NCI-H2227 treated with DMSO at 0.1 percent for 48 hours (cell line): ENCODE data around the gene CSMD2.
A peak's percentile ranks its signal among the peaks of the same experiment; 100 is the strongest.

Source experiments
- DNase-seq: peaks from one replicate; lab custom pipeline; 2025; lab: John Stamatoyannopoulos, UW

Gene CSMD2

DNA sequence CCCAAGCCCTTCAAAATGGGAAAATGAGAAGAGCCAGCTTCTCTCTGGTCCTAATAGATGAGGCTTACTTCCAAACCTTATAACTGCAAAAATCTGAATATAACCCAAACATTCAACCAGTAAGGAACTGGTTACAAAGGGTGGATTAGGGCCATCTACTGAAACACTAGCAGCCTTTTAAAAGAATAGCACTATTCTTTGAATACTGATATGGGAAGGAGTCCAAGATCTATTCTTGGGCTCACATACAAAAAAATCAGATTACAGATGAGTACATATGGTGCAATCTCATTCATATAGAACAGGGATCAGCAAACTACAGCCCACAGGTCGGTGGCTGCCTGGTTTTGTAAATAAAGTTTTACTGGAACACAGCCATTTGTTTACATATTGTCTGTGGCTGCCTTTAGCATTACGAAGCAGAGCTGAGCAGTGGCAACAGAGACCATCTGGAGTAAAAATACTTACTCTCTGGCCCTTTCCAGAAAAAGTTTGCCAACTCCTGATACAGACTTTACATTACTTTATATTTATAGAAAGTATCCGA, 524.8 kb downstream of the CSMD2 start:
- DNase-seq = no peak

DNA sequence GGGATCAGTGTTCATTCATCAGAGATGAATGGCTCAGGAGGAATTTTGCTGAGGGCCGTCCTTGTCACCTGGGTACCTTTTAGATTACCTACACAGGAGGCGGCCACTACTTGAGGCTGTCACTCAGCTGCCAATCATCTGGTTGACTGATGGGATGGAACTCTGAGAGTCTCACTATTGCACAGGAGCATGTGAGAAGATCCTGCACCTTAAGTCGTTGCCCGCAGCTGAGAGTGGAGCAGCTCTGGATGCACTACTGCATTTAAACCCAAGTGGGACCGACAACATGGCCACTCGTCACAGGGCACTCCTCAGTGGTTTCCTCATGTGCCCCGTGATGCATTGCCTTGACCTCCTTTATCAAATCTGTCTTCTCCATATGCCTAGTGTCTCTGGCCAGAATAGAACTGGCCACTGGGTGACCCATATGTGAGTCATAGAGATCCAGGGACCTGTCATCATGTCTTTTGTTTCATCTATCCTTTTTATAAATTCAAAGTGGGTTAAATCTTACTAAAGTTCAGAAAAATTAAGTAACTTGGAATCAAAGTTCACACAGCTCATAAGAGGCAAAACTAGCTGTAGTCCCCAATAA, 527.1 kb downstream of the CSMD2 start:
- no peak for DNase-seq

DNA sequence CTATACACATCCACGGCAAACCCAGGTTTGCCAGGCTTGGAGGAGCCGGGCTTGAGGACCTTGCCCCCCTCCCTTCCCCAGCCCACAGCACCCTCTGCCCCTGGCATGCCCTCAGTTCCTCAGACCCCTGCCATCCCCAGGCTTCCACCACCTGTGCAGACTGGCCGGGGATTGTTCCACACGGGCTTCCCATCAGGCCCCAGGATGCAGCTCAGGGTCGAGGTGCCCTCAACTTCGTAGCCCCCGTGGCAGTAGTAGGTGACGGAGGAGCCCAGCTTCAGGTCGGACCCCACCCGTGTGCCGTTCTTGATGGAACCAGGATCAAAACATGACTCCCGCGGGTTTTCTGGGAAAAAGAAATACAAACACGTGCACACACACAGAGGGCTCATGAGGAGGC, 528.8 kb downstream of the CSMD2 start:
- DNase-seq = no peak

DNA sequence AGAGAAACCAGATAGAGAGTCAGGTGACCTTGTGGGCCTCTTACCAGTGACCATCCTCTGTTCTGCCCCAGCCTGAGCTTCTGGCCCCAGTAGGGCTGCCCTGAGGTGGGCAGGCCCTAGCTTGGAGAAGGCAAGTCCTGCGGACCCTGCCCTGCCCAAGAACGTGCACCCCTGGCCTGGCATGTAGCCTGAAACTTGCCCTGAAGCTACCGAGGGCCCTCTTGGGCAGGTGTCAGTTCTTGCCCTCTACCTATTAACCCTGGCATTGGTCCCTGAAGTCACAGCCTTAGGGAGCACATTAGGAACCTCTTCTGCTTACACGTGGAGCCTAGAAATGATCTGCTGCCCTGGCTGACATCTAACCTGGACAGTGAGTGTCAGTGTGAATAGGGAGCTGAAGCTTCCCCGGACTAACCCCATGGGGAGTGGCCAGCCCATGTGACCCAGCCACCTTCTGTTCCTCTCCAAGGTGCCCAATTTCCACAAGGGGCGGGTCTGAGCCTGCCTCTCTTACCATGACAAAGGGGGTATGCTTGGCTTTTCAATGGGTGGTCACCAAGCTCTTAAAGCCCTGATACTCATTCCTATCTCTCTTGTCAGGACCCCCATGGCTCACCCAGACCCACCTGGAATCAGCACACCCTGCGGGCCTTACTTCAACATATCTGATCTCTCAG, 529.6 kb downstream of the CSMD2 start:
- DNase-seq = no peak

DNA sequence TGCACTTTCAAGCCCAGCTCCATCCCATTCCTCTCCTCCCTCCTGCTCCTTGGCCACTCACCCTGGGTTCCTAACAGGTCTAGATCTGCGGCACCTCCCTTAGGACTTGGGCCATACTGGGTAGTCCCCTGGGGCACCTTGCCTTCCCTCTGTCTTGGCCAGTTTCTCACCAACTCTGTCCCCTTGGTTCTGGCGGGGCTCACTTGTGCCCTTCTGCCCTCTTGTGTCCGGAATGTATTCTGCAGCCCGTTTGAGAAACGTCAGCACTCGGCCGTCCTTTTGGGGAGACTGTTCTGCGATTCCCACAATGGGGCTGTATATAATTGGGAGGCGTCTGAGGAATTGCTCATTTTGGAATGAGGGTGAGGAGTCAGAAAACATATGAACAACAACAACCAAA, 530.2 kb downstream of the CSMD2 start:
- DNase-seq = no peak

GRCh38 chr1:33634143-33634542, 530.9 kb downstream of the CSMD2 start:
- no peak for DNase-seq

DNA sequence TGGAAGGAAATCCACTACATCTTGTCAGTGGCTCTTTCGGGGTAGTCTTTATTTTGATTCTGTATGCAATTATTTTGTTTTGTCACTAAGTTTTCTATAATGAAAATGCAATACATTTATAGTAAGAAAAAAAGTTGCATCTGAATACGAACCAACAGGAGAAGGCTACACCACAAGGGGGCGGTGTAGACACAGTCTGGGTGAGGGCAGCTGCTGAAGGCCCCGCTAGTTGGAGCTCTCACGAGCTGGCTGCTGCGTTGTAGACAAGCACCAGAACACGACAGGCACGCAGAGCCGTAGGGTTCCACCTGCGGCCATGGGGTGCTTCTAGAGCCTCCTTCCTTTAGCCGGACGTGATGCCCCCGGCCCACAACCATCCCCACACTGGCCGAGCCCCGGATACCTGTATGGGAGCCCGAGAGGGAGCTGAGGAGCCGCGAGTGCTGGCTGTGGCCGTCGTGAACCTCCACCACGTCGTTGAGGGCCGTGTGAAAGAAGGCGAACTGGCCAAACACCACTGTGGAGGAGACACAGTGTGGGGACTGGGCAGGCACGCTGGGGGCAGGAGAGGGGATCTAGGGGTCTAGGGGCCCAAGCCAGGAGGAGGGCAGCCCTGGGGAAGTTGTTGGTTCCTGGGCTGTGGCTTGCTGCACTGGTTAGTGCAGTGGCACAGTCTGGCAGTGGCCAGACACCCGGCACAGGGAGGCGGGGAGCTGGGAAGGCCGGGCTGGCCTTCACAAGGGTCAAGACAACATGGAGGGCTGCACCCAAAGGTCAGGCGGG, 531.8 kb downstream of the CSMD2 start:
- DNase-seq = peak; percentile 81

DNA sequence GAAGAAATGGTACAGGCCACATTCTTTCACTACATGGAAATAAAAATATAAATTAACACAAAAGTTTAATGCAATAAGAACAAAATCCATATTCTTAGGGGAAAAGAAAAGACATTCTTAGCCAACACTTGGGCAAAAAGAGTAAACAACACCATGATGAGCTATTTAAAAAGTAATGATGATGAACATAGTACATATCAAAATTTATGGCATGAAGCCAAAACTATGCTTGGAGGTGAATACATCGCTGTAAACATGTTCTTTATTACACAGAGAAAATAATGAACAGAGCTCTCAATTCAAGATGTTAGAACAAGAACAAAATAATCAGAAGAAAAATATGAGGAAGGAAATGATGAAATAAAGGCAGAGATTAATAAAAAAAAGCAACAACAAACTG, 534.3 kb downstream of the CSMD2 start:
- DNase-seq = no peak

DNA sequence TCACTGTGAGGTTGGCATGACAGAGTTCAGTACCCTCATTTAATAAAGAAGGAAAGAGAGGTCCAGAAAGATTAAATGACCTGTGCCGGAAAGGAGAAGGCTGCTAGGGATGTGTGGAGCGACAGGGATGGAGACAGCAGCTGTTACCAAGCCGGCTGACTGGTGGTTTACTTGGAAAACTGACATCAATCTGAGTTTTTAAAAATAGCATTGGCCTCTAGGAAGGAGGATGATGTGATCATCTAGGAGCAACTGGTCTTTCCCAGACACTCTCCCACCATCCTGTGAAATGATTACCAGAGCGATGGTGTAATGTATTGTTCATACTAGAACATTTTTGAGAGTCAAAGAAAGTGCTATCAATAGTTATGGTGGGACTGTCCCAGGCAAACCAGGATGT, 538.2 kb downstream of the CSMD2 start:
- DNase-seq = no peak

DNA sequence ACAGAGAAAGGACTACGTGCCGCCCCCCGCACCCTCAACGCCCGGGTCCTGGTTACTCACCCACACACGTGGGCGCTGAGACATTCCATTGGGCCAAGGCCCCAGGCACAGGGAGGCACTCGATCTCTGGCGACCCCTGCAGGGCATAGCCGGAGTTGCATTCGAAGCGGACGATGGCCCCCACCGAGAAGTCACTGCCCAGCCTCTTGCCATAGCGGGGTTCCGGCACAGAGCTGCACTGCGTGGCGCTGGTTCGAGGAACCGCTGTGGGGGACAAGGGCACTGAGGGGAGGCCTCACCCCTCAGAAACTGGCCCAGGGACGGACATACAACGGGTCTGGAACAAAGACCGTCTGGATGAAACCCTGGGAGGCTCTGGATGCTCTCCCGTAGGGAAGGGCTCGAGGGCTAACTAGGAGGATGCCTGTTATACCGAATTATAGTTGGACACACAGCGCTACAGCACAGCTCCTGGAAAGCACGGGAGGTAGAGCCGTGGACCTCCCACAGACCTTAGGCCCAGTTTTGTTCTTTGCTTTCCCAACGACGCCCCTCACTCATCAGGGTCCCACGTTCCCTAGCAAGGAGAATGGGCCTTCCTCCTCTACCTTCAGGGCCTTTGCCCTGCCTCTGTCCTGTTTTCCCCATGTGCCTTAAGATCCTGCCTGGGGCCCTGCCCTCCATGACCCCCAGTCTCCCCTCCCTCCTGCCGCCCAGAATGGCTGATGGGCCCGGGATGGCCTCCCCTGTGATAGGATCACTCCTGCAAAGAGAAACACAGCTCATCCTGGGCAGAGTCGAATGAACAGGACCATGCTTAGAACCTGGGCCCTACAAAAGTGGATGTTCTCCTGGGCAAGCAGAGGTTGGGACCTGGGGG, 539.8 kb downstream of the CSMD2 start:
- DNase-seq = no peak

DNA sequence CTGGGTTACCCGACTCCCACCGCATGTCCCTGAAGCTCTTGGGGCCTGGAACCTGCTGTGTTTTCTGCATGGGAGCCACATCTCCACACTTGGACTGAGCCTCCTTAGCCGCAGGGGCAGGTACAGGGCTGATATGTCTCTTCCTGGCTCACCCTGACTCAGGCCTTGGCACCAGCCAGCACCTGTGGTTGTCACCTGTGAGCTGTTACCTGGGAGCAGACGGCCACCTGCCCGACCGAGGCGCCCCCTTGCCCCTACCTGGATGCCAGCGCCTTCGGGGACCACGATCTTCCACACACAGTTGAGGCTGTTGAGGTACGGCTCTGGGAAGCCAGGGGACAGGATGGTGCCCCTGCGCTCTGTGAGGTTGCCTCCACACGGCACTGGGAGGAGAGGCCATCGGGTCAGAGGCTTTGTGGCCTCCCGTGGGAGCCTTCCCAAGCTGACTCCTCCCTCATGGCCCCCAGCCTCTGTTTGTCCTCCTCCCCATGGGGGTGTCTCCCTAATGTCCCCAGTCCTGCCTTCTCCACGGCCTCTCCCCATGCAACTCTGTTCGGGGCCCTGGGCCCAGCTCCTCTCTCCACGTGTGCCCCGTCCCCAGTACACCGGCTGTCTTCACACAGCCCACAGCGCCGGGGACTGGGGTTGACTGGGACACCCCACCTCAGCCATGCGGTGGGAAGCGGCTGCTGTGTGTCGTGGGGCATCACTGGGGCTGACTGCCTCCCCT, 540.6 kb downstream of the CSMD2 start:
- no peak for DNase-seq

- DNase-seq = no peak
Measured at GRCh38 chr1:33623811-33624210, 541.2 kb downstream of the CSMD2 start.

- DNase-seq = no peak
Measured at GRCh38 chr1:33622757-33623156, 542.3 kb downstream of the CSMD2 start.

DNA sequence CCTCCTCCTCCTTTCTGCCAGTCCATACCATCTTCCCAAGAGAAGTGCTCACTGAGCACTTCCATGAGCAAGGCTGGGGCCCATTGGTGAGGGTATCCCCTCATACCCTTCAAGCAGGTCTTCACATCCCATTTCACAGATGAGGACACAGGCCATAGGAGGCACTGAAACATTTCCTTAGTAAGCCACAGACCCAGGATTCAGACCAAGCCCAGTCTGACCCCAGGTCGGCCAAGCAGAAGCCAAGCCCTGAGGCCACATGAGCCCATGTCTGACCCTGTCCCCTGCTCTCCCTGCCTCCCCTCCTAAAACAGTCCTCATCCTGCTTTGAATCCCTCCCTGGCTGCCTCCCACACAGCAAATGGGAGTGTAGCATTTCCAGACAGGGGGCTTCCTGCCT, 546.4 kb downstream of the CSMD2 start:
- no peak for DNase-seq

DNA sequence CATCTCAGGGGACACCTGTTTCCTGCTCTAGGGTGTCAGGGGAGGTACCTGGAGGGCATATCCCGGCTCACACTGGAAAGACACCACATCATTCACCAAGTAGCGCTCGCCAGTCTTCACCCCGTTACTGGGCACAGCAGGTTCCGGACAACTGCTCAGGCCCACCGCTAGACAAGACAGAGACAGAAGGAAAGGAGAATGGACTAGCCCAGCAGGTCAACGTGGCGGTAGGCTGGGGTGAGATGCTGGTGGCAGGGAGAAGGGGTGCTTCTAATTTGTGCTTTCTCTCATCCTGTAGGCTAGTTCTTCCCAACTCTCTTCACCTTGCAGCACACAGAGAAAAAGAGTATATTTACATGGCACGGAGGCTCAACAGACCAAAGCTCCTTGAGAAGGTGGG, 547.6 kb downstream of the CSMD2 start:
- DNase-seq = no peak

GRCh38 chr1:33616780-33617179, 548.2 kb downstream of the CSMD2 start:
- no peak for DNase-seq

DNA sequence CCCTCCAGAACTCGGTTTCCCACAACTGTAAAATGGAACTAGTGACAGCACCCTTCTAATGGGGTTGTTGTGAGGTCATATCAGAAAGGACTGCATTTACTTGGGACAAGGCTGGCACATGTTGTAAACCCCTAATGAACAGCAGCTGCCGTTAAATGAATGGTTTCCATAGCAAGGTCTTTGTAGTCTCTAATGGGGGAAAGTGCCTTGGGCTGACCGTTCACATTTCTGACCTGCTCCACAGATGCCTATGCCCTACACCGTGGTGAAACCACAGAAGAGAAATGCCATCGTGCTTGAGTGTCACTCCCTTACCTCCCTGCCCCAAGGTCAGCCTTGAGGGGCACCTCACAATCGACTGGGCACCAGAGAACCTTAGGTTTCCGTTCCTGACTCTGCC, 549.5 kb downstream of the CSMD2 start:
- no peak for DNase-seq

DNA sequence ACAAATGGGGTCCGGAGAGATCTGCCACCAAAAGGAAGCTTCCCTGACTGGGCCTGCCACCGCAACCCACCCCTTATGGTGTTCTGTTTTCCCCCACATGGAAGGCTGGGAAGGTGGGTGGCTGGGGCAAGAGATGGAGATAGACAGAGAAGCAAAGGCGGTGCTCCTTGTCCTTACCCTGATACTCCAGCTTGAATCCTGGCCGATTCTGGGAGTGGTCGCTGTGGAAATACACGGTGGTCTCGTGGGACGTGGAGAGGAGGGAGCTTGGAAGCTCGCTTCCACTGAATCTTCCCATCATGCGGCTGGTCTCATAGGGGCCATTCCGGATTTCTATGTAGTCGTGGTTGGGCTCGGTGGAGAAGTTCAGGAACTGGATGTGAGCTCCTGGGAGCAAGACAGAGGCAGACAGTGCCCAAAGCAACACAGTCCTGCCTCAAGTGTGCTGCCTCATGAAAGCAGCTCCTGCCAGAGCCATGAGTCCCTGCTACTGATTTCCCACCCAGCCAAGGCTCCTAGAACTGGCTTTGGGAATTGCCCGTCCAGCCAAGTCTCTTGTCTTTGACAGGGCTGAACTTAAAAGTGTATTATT, 554.1 kb downstream of the CSMD2 start:
- DNase-seq = no peak

DNA sequence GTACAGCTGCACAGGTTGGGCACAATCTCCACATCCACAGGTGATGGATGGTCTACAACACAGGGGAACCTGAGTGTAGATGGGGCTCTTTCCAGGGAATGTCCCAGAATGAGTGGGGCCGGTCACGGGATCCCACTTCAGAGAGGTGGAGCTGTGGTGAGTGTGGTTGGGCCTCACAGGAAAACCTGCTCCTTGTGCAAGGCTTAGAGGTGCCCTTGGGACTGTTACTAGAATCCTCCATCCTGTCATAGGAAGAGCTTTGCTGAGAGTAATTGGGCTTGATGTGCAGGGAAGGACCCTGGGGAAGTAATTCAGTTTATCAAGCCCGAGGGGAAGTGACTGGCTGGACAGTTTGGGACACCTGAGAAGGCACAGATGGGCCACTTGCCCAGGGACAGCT, 554.6 kb downstream of the CSMD2 start:
- no peak for DNase-seq

GRCh38 chr1:33609739-33610138, 555.3 kb downstream of the CSMD2 start:
- no peak for DNase-seq

DNA sequence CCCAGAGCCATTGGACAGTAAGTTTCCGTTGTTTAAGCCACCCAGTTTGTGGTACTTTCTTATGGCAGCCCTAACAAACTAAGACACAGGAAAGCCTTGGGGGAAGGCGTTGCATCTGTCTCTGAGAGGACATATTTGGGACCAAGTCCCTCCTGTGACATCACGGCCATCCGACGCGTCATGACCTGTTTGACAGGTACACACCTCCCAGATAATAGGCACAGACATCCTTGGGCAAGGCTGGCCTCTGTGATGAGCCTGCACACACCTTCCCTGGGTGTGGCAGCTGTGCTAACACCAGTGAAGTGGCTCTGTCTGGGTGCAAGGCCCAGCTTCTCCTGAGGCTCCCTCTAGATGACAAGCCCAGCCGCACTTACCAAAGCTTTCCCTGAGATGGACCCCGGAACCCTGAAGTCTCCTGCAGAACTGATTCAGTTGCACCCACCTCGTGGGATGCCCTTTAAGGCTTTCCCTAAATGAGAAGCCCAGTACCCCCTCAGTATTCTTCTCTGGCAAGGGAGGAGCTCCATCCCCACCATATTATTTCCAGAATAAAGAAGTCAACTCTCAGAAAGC, 556.1 kb downstream of the CSMD2 start:
- no peak for DNase-seq
